Omental fat pad (tissue), 4 donors: ENCODE results near the gene SEMA4D. TPM values are rescaled to one million over a fixed set of nuclear protein-coding genes. Genes with fewer than 3 reads are reported as not detected.

Source experiments
- ATAC-seq: fragments of 150-250 bp; one replicate; pipeline ENCODE4 v1.9.1; 2016; ENCODE audit warnings: mild to moderate bottlenecking, moderate library complexity; ENCODE audit not compliant: low FRiP score
- DNase-seq: peaks from one replicate; pipeline ENCODE4 v3.0.0-alpha.2; 2019; ENCODE audit warnings: low spot score
- CTCF ChIP-seq, 3 donors: fragments of 450-650 bp; IDR thresholded peaks; one replicate each; pipeline ENCODE4 v1.5.1; 2016 to 2017; ENCODE audit warnings: antibody characterized with exemption in 3 of 3, mild to moderate bottlenecking in 3 of 3, moderate library complexity in 2 of 3
- total RNA-seq, 4 donors: library from RNA; depleted of rRNA; stranded (reverse); fragments of >200 nt; gene quantifications; one replicate each; pipeline ENCODE4 v1.1.0, GENCODE V29; 2016

Gene SEMA4D
- total RNA-seq, 4 donors from 2014 or later, result 14.2 to 49.5 (median 18.3) TPM

DNA sequence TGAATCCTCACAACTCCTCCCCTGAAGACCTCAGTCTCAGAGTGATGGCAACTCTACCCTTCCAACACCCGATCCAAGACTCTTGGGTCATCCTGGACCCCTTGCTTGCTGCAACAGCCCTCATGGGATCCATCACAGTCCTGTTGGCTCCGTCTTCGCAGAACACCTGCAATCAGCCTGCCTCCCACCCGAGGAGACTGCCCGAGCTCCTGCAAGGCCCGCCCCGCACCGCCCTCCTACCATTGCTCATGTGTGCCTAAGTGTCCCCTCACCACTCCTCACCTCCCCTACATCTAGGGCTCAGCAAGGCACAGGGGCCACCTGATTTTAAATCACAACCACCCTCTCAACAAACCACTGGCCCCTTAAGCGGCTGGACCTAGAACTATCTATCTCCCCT, 5.3 kb downstream of the SEMA4D start:
- TF ChIP-seq CTCF (IDR thresholded peaks at IDR 0.05), result no peak
- ATAC-seq (no peak), DNase-seq (no peak)

- no peak for TF ChIP-seq CTCF (IDR thresholded peaks at IDR 0.05)
- DNase-seq (no peak), ATAC-seq (no peak)
These were observed 6.2 kb downstream of the SEMA4D start for GRCh38 chr9:89491694-89492093.

DNA sequence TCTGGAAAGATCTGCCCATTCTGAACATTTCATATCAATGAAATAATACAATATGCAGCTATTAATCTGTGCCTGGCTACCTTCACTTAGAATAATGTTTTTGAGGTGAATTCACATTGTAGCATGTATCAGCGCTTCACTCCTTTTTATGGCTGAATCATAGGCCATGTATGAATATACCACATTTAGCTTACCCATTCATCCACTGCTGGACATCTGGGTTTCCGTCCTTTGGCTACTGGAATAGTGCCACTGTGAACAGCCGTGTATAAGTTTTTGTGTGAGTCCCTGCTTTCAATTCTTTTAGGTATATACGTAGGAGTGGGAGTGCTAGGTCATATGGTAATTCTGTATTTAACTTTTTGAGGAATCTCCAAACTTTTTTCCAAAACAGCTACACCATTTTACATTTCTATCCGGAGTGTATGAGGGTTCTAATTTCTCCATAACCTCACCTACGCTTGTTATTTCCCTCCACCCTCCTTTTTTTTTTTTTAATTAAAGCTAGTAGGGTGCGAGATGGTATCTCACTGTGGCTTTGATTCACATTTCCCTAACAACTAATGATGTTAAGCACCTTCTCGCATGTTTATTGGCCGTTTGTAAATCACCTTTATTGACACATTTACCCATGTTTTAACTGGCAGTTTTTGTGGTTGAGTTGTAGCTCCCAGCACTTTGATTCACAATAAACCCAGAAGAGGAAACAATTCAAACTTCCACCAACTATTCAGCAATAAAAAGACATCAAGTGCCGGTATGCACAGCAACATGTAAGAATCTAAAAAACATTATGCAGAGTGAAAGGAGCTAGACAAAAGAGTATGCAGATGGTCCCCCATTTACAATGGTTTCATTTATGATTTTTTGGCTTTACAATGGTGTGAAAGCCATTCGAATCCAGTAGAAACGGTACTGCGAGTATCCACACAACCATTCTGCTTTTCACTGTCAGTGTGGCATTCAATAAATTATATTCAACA, 8.1 kb downstream of the SEMA4D start:
- ATAC-seq (no peak), DNase-seq (no peak)
- no peak for TF ChIP-seq CTCF (IDR thresholded peaks at IDR 0.05)

DNA sequence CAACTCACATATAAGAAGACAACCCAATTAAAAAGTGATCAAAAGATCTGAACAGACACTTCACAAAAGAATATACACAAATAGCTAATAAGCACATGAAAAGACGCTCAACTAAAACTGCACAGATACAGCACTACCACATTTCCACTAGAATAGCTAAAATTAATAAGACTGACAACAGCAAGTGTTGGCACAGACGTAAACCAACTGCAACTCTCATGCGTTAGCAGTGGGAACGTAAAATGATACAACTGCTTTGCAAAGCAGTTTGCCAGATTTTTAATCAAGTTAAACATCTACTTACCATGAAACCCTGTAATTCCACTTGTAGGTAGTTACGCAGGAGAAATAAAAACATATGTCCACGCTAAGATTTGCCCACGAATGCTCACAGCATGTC, 9.0 kb downstream of the SEMA4D start:
- DNase-seq (no peak), ATAC-seq (no peak)
- no peak for TF ChIP-seq CTCF (IDR thresholded peaks at IDR 0.05)

- no peak for ATAC-seq
- TF ChIP-seq CTCF (IDR thresholded peaks at IDR 0.05), result no peak
- no peak for DNase-seq
These were observed 9.8 kb downstream of the SEMA4D start for GRCh38 chr9:89488131-89488530.

- DNase-seq, result no peak
- no peak for TF ChIP-seq CTCF (IDR thresholded peaks at IDR 0.05)
- no peak for ATAC-seq
These were observed 11.2 kb downstream of the SEMA4D start for GRCh38 chr9:89486681-89487080.
